Astrocyte of the spinal cord (primary cell): ENCODE data around the gene MTNR1B.

ENCODE experiments used
- DNase-seq: peaks from one replicate; pipeline ENCODE4 v3.0.0; 2011; ENCODE audit warnings: low read depth, low spot score
- H3K4me3 ChIP-seq: 2 replicates; pipeline ENCODE4 v1.5.1; 2011; ENCODE audit warnings: low read depth, mild to moderate bottlenecking, low read length, moderate library complexity
- in situ Hi-C: cut with HindIII; loops from 2 replicates; pipeline ENCODE4 v1.10.0; 2017; ENCODE audit warnings: low sequenced_read_pairs
- TF ChIP-seq, protein P1 (sequence below): IDR thresholded peaks from 2 replicates; pipeline ENCODE4 v1.5.1; 2012; ENCODE audit warnings: low read depth, mild to moderate bottlenecking, low read length, inconsistent platforms

Gene MTNR1B

DNA sequence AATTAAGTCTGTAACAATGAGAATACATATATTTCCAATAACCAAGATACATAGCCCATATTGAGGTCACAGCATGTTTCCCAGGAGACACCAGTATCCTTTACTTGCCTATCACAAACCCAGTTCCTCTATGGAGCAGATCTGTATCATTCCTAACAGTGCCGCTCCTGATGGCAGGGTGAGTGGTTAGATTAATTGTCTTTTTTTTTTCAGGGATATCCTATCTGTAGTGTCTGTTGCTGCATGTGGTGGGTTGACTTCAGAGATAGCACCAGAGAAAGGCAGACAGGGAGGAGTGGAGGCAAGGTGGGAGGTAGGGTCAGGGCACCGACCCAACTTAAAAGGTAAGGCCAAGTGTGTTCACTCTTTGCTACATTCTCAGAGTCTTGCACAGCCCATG lies 2.8 kb downstream of the MTNR1B start:
- in situ Hi-C loops = no loop called here
- no peak for DNase-seq
- TF ChIP-seq, protein P1, sequence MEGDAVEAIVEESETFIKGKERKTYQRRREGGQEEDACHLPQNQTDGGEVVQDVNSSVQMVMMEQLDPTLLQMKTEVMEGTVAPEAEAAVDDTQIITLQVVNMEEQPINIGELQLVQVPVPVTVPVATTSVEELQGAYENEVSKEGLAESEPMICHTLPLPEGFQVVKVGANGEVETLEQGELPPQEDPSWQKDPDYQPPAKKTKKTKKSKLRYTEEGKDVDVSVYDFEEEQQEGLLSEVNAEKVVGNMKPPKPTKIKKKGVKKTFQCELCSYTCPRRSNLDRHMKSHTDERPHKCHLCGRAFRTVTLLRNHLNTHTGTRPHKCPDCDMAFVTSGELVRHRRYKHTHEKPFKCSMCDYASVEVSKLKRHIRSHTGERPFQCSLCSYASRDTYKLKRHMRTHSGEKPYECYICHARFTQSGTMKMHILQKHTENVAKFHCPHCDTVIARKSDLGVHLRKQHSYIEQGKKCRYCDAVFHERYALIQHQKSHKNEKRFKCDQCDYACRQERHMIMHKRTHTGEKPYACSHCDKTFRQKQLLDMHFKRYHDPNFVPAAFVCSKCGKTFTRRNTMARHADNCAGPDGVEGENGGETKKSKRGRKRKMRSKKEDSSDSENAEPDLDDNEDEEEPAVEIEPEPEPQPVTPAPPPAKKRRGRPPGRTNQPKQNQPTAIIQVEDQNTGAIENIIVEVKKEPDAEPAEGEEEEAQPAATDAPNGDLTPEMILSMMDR = no peak
- no peak overlapping the region for H3K4me3 ChIP-seq

DNA sequence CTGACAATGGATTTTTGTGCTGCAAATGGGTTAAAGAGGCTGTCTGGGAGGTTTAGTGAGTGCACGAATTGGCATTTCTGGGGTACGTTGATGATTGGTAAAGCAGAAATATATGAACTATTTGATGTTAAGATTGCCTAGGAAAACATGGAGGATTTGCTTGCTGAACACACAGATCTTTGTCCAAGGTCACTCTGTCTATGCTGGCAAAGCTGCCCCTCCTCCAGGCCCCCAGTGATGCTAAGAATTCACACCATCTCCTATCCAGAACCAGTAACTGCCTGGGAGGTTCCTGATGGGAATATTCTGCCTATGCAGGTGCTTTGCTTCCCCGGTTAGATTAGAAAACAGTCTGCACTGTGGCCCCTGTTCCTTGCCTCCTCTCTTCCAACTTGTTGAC lies 5.8 kb downstream of the MTNR1B start:
- TF ChIP-seq, protein P1 = no peak
- in situ Hi-C loops = no loop called here
- no peak overlapping the region for H3K4me3 ChIP-seq
- DNase-seq = no peak

DNA sequence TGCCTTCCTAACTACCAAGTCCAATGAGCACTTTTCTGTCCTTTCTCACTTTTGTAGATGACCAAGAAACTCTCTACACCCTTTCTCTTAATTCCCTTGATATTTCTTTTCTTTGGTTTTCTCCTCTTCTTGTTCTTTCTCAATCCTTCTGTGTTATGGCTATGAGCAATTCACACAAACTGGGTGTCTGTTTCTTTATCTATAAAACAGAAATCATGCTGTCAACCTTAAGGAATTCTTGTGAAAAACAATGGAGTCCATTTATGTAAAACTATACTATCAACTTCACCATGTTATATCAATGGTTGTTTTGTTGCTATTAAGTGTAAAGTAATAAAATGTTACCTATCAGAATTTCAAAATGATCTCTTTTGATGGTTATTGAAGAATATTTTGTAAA lies 7.2 kb downstream of the MTNR1B start:
- H3K4me3 ChIP-seq = no peak overlapping the region
- in situ Hi-C loops = no loop called here
- TF ChIP-seq, protein P1 = no peak
- DNase-seq = no peak

DNA sequence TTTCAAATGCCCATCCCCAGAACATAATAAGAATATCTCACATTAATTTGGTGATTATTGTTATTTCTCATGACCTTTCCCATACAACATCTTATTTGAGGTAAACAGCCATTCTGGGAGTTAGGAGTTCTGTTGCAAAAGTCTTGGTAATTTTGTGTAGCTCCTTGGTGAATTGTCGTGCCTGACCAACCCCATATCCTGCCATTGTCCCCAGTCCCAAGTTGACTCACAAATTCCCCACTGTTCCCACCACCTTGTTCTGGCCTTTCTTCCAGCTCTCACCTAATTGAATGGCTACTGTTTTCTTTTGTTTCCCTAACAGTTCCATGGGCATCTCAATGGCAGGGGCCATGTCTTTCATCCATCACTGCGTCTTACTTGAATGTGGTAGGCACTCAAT lies 8.0 kb downstream of the MTNR1B start:
- in situ Hi-C loops = no loop called here
- TF ChIP-seq, protein P1 = no peak
- no peak overlapping the region for H3K4me3 ChIP-seq
- no peak for DNase-seq

DNA sequence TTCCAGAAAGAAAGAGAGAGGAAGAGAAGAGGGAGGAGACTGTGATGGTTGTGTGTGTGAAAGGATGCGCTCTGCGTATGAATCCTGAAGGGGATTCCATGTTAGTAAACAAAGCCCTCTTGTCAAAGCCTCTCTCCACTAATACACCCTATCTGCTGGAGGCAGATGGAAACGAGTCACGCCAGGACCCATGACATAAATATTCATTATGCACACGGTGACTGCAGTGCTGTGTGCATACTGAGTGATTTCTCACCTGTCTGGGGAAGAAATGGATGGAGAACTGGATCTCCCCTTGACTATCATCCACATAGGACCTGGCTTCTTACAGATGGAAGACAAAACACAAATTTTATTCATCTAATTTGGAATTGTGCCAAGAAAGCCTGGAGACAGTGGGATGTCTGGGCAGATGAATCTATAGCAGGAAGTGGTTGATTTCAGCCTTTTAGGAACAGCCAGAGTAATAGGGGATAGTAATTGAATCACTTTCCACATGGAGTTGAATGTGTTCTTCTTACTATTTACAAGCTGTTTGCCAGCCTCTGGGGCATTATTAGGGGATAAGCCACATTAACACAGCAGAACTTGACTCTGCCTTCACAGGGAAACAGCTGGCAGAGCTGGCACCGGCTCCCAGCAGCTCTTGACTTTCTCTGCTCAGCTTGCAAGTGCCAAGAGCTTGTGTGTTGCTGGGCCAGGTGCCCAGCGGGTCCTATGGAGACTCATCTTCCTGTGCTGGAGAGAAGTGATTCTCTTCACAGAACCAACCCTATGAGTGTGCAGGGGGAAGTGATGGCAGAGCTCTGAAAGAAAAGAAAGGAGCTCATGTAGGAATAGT lies 9.0 kb downstream of the MTNR1B start:
- TF ChIP-seq, protein P1 = no peak
- in situ Hi-C loops = no loop called here
- peak; percentile 59 for DNase-seq
- H3K4me3 ChIP-seq = no peak overlapping the region

DNA sequence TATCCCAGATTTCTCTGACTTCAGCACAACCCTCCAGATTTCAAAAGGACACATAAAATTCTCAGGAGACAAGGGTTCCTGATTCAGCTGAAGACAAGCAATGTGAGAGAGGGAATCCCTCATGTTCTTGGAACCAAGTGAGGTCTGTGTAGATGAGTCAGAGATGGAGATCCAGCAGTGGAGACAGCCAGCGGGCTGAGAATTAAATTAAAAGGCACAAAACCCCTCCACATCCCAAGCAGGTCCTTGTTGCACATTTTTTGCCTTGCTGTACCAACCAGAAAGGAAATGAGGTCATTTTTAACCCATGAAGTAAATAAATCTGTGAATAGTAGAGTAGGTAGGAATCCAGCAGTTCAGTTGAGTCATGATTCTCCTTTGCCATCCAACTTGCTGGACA lies 9.7 kb downstream of the MTNR1B start:
- no peak overlapping the region for H3K4me3 ChIP-seq
- in situ Hi-C loops = no loop called here
- peak; percentile 69 for DNase-seq
- TF ChIP-seq, protein P1 = no peak

DNA sequence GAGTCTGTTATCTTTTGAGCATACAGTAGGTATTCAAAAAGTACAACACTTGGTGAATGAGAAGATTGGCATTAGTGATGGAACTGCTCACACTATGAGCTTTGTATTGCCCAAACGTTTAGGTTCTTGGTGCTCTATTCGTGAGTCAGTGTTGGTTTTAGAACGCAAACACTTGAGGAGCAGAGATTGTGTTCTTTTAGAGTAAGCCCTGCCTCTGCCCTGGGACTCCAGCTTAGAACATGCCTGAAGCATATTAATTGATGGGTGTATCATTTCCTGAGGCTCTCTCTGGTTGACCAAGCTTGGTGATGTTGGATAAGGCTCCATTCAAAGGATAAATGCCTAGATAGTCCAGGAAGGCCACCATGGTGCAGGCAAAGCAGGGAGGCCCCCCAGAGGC lies 10.9 kb downstream of the MTNR1B start:
- no peak overlapping the region for H3K4me3 ChIP-seq
- in situ Hi-C loops = no loop called here
- TF ChIP-seq, protein P1 = no peak
- DNase-seq = no peak
